GM20431 (cell line): Measurements from ENCODE around the gene OR6X1.

ENCODE experiments used
- in situ Hi-C: fragments of 300-500 bp; cut with MseI, MboI; formaldehyde crosslinking; loops from one replicate; pipeline ENCODE4 v1.15.0; 2020; ENCODE audit warnings: low sequenced_read_pairs; ENCODE audit not compliant: unreplicated experiment

Gene OR6X1

GRCh38 chr11:123704341-123704740, 50.0 kb downstream of the OR6X1 start:
- in situ Hi-C loops: no loop called here
